ENCODE measurements around the gene PI16. TPM values are rescaled to one million over a fixed set of nuclear protein-coding genes. Genes with fewer than 3 reads are reported as not detected.
A peak's percentile ranks its signal among the peaks of the same experiment; 100 is the strongest.

The PI16 gene
- total RNA-seq, 1 experiment from 2014 or later, result 0.07 TPM

DNA sequence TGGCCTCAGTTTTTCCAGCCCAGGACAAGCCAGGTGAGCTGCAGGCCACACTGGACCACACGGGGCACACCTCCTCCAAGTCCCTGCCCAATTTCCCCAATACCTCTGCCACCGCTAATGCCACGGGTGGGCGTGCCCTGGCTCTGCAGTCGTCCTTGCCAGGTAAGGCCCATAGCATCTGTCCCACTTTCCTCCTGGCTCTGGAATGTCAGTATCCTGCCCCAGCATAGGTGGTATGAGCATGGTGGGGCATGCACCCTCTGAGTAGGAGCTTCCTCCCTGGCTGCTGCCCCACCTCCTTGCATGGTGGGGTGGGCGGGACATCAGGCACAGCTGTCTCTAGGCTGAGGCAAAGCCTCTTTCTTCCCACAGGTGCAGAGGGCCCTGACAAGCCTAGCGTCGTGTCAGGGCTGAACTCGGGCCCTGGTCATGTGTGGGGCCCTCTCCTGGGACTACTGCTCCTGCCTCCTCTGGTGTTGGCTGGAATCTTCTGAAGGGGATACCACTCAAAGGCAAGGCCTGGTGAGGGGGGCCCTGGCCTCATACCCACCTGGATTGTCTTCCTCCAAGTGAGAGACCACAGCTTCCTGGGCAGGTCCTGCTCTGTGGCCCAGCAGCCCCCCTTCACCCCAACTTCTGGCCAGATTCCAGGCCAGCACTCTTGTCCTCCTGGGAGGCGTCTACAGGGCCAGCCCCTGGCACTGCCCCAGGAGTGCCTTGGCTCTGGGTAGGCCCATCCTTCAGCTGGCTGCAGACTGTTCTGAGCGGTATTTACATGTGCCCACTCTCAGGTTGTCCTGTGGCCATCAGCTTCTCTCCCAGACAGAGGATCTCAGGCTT is 9.1 kb downstream of the PI16 start:
- Histone ChIP-seq H3K9me2 (replicated peaks; ENCODE audit: insufficient read depth, low read length) (no peaks in the 10 kb centered on the region), H3K4me2 (ENCODE audit: low read depth, low read length, poor library complexity, severe bottlenecking) (peak overlapping the region; percentile 11), H2AFZ (ENCODE audit: low read length) (peak overlapping the region; percentile 24; the same call in 1 of the 2 replicates), H3K36me3 (ENCODE audit: insufficient read depth, low read length) (peaks cover 15% of the 10 kb centered on the region; the same call in 1 of the 2 replicates), H3K4me1 (ENCODE audit: low read length) (peaks cover 17% of the 10 kb centered on the region), H3K27me3 (ENCODE audit: low read length) (no peaks in the 10 kb centered on the region), H3K9ac (ENCODE audit: low read length) (no peak overlapping the region), H3K27ac (ENCODE audit: low read length) (no peak overlapping the region), H4K20me1 (ENCODE audit: insufficient read depth, low read depth, low read length) (no peaks in the 10 kb centered on the region), H3K79me2 (ENCODE audit: low read length) (no peaks in the 10 kb centered on the region), H3K4me3 (ENCODE audit: low read length) (no peak overlapping the region), H3K9me3 (ENCODE audit: low read length) (no peaks in the 10 kb centered on the region)
- peak; percentile 78 for DNase-seq

DNA sequence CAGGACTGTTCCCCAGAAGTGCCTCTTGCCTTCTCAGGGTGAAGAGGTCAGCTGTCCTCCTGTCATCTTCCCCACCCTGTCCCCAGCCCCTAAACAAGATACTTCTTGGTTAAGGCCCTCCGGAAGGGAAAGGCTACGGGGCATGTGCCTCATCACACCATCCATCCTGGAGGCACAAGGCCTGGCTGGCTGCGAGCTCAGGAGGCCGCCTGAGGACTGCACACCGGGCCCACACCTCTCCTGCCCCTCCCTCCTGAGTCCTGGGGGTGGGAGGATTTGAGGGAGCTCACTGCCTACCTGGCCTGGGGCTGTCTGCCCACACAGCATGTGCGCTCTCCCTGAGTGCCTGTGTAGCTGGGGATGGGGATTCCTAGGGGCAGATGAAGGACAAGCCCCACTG is 9.8 kb downstream of the PI16 start:
- no peak for DNase-seq
- Histone ChIP-seq H4K20me1 (ENCODE audit: insufficient read depth, low read depth, low read length) (no peaks in the 10 kb centered on the region), H3K4me2 (ENCODE audit: low read depth, low read length, poor library complexity, severe bottlenecking) (no peak overlapping the region), H3K79me2 (ENCODE audit: low read length) (no peaks in the 10 kb centered on the region), H3K4me3 (ENCODE audit: low read length) (no peak overlapping the region), H3K9me3 (ENCODE audit: low read length) (no peaks in the 10 kb centered on the region), H3K4me1 (ENCODE audit: low read length) (peaks cover 17% of the 10 kb centered on the region), H3K9me2 (replicated peaks; ENCODE audit: insufficient read depth, low read length) (no peaks in the 10 kb centered on the region), H3K27ac (ENCODE audit: low read length) (no peak overlapping the region), H3K9ac (ENCODE audit: low read length) (no peak overlapping the region), H3K36me3 (ENCODE audit: insufficient read depth, low read length) (peaks cover 22% of the 10 kb centered on the region; the same call in 1 of the 2 replicates), H3K27me3 (ENCODE audit: low read length) (no peaks in the 10 kb centered on the region), H2AFZ (ENCODE audit: low read length) (no peak overlapping the region)

DNA sequence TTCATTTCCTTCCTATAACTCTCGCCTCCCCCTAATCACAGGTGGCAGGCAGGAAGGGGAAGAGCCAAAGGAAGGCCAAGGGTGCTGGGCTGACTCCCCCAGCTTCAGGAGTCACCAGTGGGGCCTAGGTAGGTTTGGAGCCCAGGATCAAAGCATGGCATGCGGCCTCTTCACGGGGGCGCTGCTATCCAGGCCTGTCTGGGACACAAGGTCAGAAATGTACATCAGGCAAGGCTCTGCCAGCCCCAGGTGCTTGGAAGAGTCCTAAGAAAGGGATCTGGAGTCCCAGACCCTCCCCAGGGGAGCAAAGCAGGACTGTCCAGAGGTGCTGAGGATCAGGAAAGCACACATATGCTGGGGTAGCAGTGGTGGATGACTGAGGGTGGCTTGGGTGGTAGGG is 10.4 kb downstream of the PI16 start:
- H3K27ac ChIP-seq (ENCODE audit: low read length), result no peak overlapping the region
- H3K4me1 ChIP-seq (ENCODE audit: low read length), result peaks cover 17% of the 10 kb centered on the region
- H4K20me1 ChIP-seq (ENCODE audit: insufficient read depth, low read depth, low read length), result no peaks in the 10 kb centered on the region
- peaks cover 24% of the 10 kb centered on the region; the same call in 1 of the 2 replicates for H3K36me3 ChIP-seq (ENCODE audit: insufficient read depth, low read length)
- no peak overlapping the region for H2AFZ ChIP-seq (ENCODE audit: low read length)
- H3K79me2 ChIP-seq (ENCODE audit: low read length), result no peaks in the 10 kb centered on the region
- H3K9me2 ChIP-seq (replicated peaks; ENCODE audit: insufficient read depth, low read length), result no peaks in the 10 kb centered on the region
- H3K9me3 ChIP-seq (ENCODE audit: low read length), result no peaks in the 10 kb centered on the region
- DNase-seq, result no peak
- H3K4me2 ChIP-seq (ENCODE audit: low read depth, low read length, poor library complexity, severe bottlenecking), result no peak overlapping the region
- no peak overlapping the region for H3K4me3 ChIP-seq (ENCODE audit: low read length)
- H3K9ac ChIP-seq (ENCODE audit: low read length), result no peak overlapping the region
- no peaks in the 10 kb centered on the region for H3K27me3 ChIP-seq (ENCODE audit: low read length)

DNA sequence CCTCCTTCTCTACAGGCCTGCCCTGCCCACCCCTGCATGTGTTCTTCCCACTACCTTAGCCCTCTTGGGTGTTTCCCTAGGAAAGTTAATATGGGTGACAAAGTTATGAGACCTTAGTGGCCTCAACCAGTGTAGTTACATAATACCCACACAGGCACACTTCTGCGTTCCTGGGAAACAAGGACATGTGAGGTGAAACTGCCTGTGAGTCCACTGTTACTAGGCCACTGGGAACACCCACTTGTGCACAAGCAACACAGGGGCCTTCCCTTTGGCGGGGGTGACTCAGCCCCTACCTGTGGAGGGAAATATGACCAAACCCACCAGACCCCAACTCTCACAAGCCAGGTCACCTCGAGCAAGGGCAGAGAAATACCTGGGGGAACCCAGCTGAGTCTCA is 12.8 kb downstream of the PI16 start:
- Histone ChIP-seq H3K79me2 (ENCODE audit: low read length) (no peaks in the 10 kb centered on the region), H3K9ac (ENCODE audit: low read length) (no peak overlapping the region), H4K20me1 (ENCODE audit: insufficient read depth, low read depth, low read length) (no peaks in the 10 kb centered on the region), H3K36me3 (ENCODE audit: insufficient read depth, low read length) (peaks cover 35% of the 10 kb centered on the region; the same call in 1 of the 2 replicates), H3K27me3 (ENCODE audit: low read length) (no peaks in the 10 kb centered on the region), H2AFZ (ENCODE audit: low read length) (no peak overlapping the region), H3K27ac (ENCODE audit: low read length) (no peak overlapping the region), H3K4me3 (ENCODE audit: low read length) (no peak overlapping the region), H3K4me1 (ENCODE audit: low read length) (peaks cover 17% of the 10 kb centered on the region), H3K4me2 (ENCODE audit: low read depth, low read length, poor library complexity, severe bottlenecking) (no peak overlapping the region), H3K9me2 (replicated peaks; ENCODE audit: insufficient read depth, low read length) (no peaks in the 10 kb centered on the region), H3K9me3 (ENCODE audit: low read length) (no peaks in the 10 kb centered on the region)
- DNase-seq, result no peak

DNA sequence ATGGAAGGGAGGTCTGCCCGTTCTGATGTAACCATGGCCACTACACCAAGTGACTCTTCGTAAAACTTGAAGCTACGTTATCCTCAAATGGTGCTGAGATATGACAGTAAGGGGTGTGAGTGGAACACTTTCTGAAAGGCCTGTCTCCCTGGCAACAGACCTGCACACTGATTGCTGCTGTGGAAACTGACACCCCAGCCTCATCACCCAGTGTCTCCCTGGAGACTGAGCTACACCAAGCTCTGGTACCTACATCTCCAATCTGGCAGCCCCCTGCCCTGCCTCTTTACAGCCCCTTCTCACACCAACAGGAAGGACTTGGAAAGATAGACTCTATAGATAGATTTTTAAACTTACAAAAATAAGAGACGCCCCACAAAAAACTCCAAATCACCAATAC is 13.2 kb downstream of the PI16 start:
- Histone ChIP-seq H4K20me1 (ENCODE audit: insufficient read depth, low read depth, low read length) (no peaks in the 10 kb centered on the region), H3K36me3 (ENCODE audit: insufficient read depth, low read length) (peaks cover 38% of the 10 kb centered on the region), H3K9ac (ENCODE audit: low read length) (no peak overlapping the region), H3K9me2 (replicated peaks; ENCODE audit: insufficient read depth, low read length) (no peaks in the 10 kb centered on the region), H2AFZ (ENCODE audit: low read length) (no peak overlapping the region), H3K27me3 (ENCODE audit: low read length) (no peaks in the 10 kb centered on the region), H3K4me1 (ENCODE audit: low read length) (peaks cover 16% of the 10 kb centered on the region), H3K9me3 (ENCODE audit: low read length) (no peaks in the 10 kb centered on the region), H3K4me3 (ENCODE audit: low read length) (no peak overlapping the region), H3K79me2 (ENCODE audit: low read length) (no peaks in the 10 kb centered on the region), H3K27ac (ENCODE audit: low read length) (no peak overlapping the region), H3K4me2 (ENCODE audit: low read depth, low read length, poor library complexity, severe bottlenecking) (no peak overlapping the region)
- no peak for DNase-seq

DNA sequence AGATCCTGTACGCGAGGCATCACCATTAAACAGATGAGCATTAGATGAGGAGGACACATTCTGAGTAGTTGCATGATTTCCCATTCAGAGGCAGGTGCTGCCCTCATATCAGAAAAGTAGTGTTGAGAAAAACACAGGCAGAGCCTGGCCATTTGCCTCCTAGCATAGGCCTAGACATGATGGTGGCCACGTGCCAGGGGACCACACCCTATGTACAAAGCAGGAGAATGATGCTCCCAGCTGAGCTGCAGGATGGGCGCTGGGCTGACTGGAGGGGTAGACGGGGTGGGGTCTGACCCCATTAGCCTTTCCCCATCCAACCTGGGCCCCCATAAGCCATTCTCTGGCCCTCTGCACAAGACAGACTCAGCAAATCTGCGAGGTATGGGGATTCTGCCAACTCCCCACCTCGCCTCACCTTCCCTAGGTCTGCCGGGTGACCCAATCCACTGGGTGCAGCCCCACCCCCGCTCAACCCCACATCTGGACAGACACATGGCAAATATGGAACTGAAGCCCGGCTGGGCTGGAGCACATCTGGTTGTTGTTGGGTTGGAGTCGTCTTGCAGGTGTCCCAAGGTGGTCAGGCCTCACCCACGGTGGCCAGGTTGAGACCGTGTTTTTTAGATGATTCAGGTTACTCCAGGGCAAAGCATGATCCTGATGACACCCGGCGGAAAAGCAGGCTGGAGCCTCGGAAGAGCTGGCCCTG is 13.9 kb downstream of the PI16 start:
- Histone ChIP-seq H3K27me3 (ENCODE audit: low read length) (no peaks in the 10 kb centered on the region), H3K4me1 (ENCODE audit: low read length) (peaks cover 10% of the 10 kb centered on the region), H3K9ac (ENCODE audit: low read length) (no peak overlapping the region), H3K9me3 (ENCODE audit: low read length) (no peaks in the 10 kb centered on the region), H2AFZ (ENCODE audit: low read length) (no peak overlapping the region), H3K79me2 (ENCODE audit: low read length) (no peaks in the 10 kb centered on the region), H3K4me3 (ENCODE audit: low read length) (no peak overlapping the region), H3K27ac (ENCODE audit: low read length) (no peak overlapping the region), H4K20me1 (ENCODE audit: insufficient read depth, low read depth, low read length) (no peaks in the 10 kb centered on the region), H3K9me2 (replicated peaks; ENCODE audit: insufficient read depth, low read length) (no peaks in the 10 kb centered on the region), H3K36me3 (ENCODE audit: insufficient read depth, low read length) (peaks cover 43% of the 10 kb centered on the region), H3K4me2 (ENCODE audit: low read depth, low read length, poor library complexity, severe bottlenecking) (no peak overlapping the region)
- no peak for DNase-seq

DNA sequence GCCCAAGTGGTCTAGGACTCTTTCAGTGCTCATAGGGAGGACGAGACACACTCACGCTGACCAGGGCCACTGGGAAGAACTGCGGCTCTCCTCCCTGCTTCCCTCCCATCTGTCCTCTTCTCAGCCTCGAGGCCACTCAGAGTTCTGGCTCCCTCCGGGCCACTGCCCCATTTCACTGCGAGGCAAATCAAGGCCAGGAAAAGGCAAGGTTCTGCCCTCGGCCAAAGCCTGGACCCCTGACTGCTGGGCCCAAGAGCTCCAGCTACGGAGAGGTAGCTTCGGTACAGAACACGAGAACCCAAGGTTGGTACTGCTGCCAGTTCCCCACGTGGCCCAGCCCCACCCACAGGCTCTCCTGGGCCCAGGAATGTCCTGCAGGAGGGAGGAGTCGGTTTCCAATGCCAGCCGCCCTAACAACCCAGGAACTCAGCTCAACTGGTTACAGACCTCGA is 14.7 kb downstream of the PI16 start:
- H3K4me3 ChIP-seq (ENCODE audit: low read length), result no peak overlapping the region
- no peak overlapping the region for H3K27ac ChIP-seq (ENCODE audit: low read length)
- H3K4me2 ChIP-seq (ENCODE audit: low read depth, low read length, poor library complexity, severe bottlenecking), result no peak overlapping the region
- H3K27me3 ChIP-seq (ENCODE audit: low read length), result no peaks in the 10 kb centered on the region
- no peaks in the 10 kb centered on the region for H3K9me3 ChIP-seq (ENCODE audit: low read length)
- no peaks in the 10 kb centered on the region for H3K79me2 ChIP-seq (ENCODE audit: low read length)
- no peak overlapping the region for H3K9ac ChIP-seq (ENCODE audit: low read length)
- DNase-seq, result no peak
- no peaks in the 10 kb centered on the region for H4K20me1 ChIP-seq (ENCODE audit: insufficient read depth, low read depth, low read length)
- no peak overlapping the region for H2AFZ ChIP-seq (ENCODE audit: low read length)
- peaks cover 51% of the 10 kb centered on the region for H3K36me3 ChIP-seq (ENCODE audit: insufficient read depth, low read length)
- peaks cover 1% of the 10 kb centered on the region for H3K4me1 ChIP-seq (ENCODE audit: low read length)
- H3K9me2 ChIP-seq (replicated peaks; ENCODE audit: insufficient read depth, low read length), result no peaks in the 10 kb centered on the region

All from Karpas-422 (cell line).